EH (cell line): ENCODE data around the gene DCAF12L2.
"Not testable (repeated sequence)": the region's sequence is repeated elsewhere in the genome, so short reads cannot be mapped to it uniquely, and the experiment has no call there.

ENCODE experiments used
- DNase-seq: peaks from one replicate; pipeline ENCODE4 v3.0.0-alpha.2; 2015; ENCODE audit warnings: low read depth

The DCAF12L2 gene

DNA sequence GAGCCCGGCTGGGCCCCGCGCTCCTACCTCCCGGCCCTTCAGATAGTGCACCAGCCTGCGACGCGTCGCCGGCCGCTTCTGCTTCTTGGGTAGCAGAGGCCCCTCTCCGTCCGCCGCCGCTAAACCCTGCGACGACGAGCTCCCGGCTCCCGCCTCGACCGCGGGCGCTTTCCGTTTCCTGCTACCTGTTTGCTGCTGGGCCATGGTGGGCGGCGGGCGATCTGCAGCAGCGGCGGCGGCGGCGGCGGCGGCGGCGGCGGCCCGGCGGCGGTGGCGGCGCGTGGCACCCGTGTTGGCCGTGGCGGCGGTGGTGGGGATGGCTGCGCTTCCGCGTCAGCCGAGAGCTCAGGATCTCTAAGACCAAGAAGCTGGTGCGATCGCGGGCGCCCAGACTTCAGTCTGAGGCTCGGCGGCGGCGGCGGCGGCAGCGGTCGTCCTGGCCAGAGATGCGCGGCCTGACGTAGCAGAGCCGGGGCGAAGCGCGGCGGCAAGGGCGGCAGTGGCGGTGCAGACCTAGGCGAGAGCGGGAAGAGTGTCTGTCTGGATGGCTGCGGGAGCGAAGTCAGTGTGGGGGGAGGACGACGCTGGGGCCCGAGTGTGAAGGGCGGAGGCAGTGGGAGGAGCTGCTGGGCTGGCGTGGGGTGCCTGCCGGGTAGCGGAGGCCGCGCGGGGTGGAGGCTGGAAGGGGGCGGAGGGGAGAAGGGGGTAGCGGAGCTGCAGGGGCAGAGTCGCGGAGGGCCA lies at the start of gene DCAF12L2:
DCAF12L2 (minus strand) TSS at position 569 of the 741 bp plus-strand sequence; CDS start at position 204, 365 bp downstream.
- DNase-seq, result no peak

DNA sequence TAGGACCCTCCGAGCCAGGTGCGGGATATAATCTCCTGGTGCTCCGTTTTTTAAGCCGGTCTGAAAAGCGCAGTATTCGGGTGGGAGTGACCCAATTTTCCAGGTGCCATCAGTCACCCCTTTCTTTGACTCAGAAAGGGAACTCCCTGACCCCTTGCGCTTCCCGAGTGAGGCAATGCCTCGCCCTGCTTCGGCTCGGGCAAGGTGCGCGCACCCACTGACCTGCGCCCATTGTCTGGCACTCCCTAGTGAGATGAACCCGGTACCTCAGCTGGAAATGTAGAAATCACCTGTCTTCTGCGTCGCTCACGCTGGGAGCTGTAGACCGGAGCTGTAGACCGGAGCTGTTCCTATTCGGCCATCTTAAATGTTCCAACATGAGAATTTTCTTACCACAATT lies 24.8 kb upstream of the DCAF12L2 start:
- not testable (repeated sequence) for DNase-seq

- no peak for DNase-seq
These were observed 11.2 kb upstream of the DCAF12L2 start for GRCh38 chrX:126177133-126177840.

GRCh38 chrX:126170720-126171119 lies 4.6 kb upstream of the DCAF12L2 start:
- DNase-seq, result no peak

GRCh38 chrX:126167560-126167959 lies 1.5 kb upstream of the DCAF12L2 start:
- DNase-seq, result no peak

GRCh38 chrX:126165401-126165720 lies 728 bp downstream of the DCAF12L2 start:
- DNase-seq, result no peak

DNA sequence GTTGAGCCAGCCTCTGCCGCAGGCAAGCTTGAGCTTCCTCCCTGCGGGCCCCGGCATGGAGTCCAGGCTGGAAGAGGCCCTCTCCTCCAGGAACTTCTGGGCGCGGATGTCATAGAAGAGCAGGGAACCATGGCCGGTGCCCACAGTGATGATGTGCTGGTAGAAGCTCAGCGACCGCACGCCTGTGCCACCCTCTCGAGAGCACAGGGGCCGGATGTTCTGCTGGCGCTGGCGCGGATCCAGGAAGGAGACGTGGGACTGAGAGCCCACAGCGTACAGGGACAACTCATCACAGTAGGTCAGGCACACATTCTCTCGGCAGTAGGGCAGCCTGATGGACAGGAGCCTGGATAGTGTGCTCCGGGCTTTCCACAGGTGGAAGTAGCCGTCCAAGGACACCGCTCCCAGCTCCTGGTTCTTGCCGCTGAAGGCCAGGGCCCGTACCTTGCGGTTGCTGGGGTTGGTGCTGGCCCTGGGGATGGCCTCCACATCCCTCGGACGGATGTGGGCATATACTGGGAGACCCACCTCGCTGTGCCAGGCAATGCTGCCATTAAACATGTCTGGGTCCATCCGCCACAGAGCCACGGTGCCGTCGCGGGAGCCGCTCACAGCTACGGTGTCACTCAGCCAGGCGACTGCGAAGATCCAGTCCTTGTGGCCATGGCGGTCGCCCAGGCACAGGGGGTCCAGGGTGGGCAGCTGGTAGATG lies 1.2 kb downstream of the DCAF12L2 start:
- no peak for DNase-seq

DNA sequence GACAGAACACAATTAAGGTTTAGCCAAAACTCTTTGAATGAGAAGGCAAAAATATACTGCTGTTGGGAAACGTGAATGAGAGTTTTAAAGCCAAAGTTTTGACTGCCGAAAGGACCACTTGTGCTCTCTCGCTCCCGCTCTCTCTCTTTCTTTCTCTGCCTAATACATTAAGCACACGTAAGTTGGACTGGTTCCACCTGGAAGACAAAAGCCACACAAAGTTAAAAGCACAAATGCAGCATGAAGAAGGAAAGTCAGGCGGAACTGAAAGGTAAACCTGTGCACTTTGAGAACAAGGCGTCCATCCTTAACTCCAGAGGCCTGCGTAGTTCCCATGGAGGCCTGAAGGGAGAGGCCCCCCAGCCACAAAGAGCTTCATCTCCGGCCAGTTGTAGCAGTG lies 1.9 kb downstream of the DCAF12L2 start:
- no peak for DNase-seq

DNA sequence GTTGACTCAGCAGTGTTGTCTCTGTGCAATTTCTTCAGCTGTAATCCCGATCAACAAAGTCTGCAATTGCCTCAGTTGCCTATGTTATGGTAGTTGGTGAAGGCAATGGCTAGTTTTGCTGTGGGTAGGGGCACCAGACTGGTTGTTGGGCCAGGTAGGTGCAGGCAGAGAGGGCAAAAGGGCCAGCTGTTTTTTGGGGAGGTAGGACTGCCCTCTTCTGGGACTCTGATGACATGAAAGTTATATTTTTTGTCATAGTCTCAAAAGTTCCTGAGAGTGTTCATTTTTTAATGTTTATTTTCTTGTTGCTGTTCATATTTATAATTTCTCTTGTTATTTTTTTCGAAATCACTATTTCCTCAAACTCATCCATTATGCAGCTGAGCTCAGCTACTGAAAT lies 25.1 kb downstream of the DCAF12L2 start:
- DNase-seq, result no peak

DNA sequence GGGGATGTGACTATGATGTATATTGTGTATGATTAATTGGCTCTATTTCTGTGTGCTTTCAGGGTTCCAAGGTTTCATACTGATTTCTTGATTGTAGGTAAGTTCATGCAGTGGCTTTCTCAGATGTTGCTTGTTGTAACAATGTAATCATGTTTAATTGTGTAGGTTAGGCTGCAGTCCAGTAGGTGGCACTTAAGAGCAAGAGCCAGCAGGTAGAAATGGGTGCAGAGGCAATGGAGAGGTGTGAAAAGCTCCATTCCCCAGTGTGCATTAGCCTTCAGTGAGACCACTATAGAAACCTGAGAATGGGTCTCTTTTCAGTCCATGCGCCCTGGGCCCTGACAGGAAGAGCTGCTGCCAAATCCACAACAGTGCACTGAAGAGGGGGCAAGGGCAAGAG lies 28.2 kb downstream of the DCAF12L2 start:
- DNase-seq, result no peak

- DNase-seq, result no peak
These were observed 41.4 kb downstream of the DCAF12L2 start for GRCh38 chrX:126124721-126125120.
